Measurements from ENCODE around the gene SOD2. TPM values are rescaled to one million over a fixed set of nuclear protein-coding genes. Genes with fewer than 3 reads are reported as not detected.

SOD2 gene
- total RNA-seq, 4 donors from 2014 or later, result 10,850 to 22,513 (median 13,452) TPM

DNA sequence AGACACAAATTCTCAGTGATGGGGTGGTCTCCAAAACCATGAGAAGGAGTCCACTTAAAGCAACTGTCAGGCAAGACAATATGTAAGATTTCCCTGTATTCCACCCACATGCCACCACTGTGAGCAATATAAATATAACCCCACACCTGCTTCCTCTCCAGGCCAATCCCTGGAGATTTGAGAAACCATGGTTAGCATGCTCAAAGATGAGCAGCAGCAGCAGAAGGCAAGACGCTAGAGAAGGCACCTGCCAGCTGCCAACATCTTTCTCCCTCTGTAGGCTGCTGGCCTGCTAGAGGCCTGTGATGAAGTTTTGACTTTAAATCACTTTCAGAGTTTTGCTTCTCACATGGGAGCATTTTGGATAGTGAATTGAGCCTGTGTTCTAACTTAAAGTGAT is 7.9 kb upstream of the SOD2 start:
- peak in 1 of 2 donors; percentile 62 for DNase-seq
- Histone ChIP-seq H3K4me3 (no peak overlapping the region), H3K4me1 (peaks cover 21 to 47% of the 10 kb centered on the region in 2 donors), H3K36me3 (no peaks in the 10 kb centered on the region), H3K9me3 (no peaks in the 10 kb centered on the region), H3K27ac (peak overlapping the region; percentile 80 to 98 (median 90)), H3K27me3 (no peaks in the 10 kb centered on the region)
- ATAC-seq, result peak; percentile 38 to 72
- intact Hi-C loops (cut with DNase I; ENCODE audit: low total_unique reads) (loop anchor here (1.0 to 2.0 kb wide), 2 partner anchors 16 to 48 kb away; no protein-coding TSS in a partner anchor), in situ Hi-C loops (cut with MboI; ENCODE audit: low sequenced_read_pairs in 4 of 4) (no loop called here)
- no peak for TF ChIP-seq POLR2A (IDR thresholded peaks at IDR 0.05)
- TF ChIP-seq, protein P1, sequence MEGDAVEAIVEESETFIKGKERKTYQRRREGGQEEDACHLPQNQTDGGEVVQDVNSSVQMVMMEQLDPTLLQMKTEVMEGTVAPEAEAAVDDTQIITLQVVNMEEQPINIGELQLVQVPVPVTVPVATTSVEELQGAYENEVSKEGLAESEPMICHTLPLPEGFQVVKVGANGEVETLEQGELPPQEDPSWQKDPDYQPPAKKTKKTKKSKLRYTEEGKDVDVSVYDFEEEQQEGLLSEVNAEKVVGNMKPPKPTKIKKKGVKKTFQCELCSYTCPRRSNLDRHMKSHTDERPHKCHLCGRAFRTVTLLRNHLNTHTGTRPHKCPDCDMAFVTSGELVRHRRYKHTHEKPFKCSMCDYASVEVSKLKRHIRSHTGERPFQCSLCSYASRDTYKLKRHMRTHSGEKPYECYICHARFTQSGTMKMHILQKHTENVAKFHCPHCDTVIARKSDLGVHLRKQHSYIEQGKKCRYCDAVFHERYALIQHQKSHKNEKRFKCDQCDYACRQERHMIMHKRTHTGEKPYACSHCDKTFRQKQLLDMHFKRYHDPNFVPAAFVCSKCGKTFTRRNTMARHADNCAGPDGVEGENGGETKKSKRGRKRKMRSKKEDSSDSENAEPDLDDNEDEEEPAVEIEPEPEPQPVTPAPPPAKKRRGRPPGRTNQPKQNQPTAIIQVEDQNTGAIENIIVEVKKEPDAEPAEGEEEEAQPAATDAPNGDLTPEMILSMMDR (IDR thresholded peaks at IDR 0.05 in 4 of 5, conservative IDR thresholded peaks at IDR 0.05 in 1 of 5), result no peak

DNA sequence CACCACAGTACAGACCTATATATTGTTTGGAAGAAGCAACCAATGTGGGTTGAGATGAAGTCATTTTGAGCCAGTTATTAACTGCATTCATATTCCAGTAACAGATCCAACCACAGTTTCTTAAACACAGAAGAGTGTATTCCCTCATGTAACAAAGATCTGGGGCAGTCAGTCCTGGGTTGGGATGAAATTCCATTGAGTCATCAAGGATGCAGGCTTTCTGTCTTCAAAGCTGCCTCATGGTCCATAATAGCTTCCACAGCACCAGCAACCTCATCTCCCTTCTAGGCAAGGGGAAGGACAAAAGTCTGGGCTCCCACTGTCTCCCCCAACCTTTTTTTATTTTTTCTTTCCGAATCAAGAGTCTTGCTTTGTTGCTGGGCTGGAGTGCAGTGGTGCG is 2.9 kb upstream of the SOD2 start:
- intact Hi-C loops (cut with DNase I; ENCODE audit: low total_unique reads) (loop anchor here (10.0 kb wide), 1 partner anchor 369 kb away; no protein-coding TSS in a partner anchor), in situ Hi-C loops (cut with MboI; ENCODE audit: low sequenced_read_pairs in 4 of 4) (loop anchor here in 2 of 4 donors (10.0 to 25.0 kb wide), 3 partner anchors 99 to 279 kb away; partner anchors contain the start of genes IGF2R (in 1 of the 2) and MRPL18 (in 1 of the 2))
- no peak overlapping the region for H3K4me3 ChIP-seq
- DNase-seq (no peak), ATAC-seq (no peak)
- TF ChIP-seq, protein P1 (IDR thresholded peaks at IDR 0.05 in 4 of 5, conservative IDR thresholded peaks at IDR 0.05 in 1 of 5), result no peak
- no peak for TF ChIP-seq POLR2A (IDR thresholded peaks at IDR 0.05)
- no peaks in the 10 kb centered on the region for H3K27me3 ChIP-seq
- peaks cover 24 to 29% of the 10 kb centered on the region in 2 donors for H3K4me1 ChIP-seq
- no peaks in the 10 kb centered on the region for H3K9me3 ChIP-seq
- peaks cover 0 to 15% of the 10 kb centered on the region in 2 donors for H3K36me3 ChIP-seq
- peak overlapping the region in 3 of 4 donors; percentile 94 to 99 (median 98) for H3K27ac ChIP-seq

DNA sequence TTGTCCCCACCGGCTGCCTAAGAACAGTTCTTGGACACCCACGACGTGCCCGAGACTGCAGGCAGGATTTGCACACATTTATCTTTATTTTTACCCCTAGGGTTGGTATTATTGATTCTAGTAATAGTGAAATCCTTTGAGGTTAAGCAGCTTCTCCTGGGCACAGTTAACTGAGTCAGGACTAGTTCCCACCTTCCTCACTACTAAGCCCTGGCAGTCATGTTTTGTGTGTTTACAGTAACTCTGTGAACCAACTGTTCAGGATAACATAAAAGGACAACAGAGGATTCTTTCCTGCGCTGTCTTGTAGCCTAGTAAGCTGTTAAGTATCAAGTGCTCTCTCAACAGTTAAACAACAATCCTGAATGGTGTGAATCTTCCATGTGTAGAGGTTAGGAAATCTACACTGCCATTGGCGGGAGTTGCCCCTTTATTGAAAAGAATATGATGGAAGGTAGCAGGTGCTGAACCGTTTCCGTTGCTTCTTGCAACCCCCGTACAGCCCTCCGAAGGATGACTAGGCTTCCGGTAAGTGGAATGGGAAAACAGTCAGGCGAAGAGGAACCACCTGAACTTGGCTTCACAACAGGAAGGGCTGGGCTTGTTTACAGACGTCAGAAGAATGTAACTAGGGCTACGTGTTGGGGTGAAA is 979 bp upstream of the SOD2 start:
- no peak for TF ChIP-seq POLR2A (IDR thresholded peaks at IDR 0.05)
- Histone ChIP-seq H3K4me1 (peaks cover 32 to 34% of the 10 kb centered on the region in 2 donors), H3K4me3 (peak overlapping the region; percentile 83 to 94 (median 90)), H3K27ac (peak overlapping the region; percentile 94 to 99 (median 96)), H3K36me3 (peaks cover 2 to 35% of the 10 kb centered on the region in 2 donors), H3K27me3 (no peaks in the 10 kb centered on the region), H3K9me3 (no peaks in the 10 kb centered on the region)
- intact Hi-C loops (cut with DNase I; ENCODE audit: low total_unique reads), result loop anchor here (1.0 to 10.0 kb wide), 6 partner anchors 22 to 371 kb away; partner anchors contain the start of genes ACAT2, TCP1 and WTAP
- DNase-seq, result peak; percentile 83 to 89
- ATAC-seq, result peak; percentile 69 to 74
- in situ Hi-C loops (cut with MboI; ENCODE audit: low sequenced_read_pairs in 4 of 4), result loop anchor here in 2 of 4 donors (10.0 to 25.0 kb wide), 3 partner anchors 101 to 281 kb away; partner anchors contain the start of genes IGF2R (in 1 of the 2) and MRPL18 (in 1 of the 2)

DNA sequence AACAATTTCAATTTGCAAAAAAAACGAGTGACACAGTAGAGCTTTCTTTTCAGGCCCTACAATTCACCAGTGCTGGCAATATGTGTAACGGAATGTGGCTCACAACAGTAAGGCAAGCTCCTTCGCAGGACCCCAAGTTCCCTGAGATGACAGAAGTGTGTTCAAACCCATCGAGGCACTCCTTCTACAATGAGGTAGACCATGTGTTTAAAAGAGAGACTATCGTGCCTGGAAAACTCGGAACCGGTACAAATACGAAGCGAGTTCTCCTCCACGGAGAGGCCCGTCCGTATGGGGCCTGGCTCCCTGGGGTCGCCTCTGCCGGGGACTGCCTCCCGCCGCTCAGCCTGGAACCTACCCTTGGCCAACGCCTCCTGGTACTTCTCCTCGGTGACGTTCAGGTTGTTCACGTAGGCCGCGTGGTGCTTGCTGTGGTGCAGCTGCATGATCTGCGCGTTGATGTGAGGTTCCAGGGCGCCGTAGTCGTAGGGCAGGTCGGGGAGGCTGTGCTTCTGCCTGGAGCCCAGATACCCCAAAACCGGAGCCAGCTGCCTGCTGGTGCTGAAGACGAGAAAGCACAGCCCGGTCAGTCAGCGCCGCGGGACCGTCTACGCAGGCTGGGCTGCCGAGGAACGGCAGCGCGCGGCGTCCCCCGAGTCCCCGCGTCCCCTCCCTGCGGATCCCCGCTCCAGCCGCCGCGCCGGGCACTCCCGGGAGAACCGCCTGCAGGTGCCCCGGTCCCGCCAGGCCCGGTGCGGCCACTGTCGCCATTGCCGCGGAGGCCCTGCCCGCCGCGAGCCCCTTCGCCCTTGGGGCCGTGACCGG is 526 bp downstream of the SOD2 start:
- Histone ChIP-seq H3K4me3 (peak overlapping the region; percentile 83 to 94 (median 90)), H3K9me3 (no peaks in the 10 kb centered on the region), H3K4me1 (peaks cover 41 to 43% of the 10 kb centered on the region in 2 donors), H3K27me3 (no peaks in the 10 kb centered on the region), H3K27ac (peak overlapping the region; percentile 94 to 99 (median 96)), H3K36me3 (peaks cover 2 to 50% of the 10 kb centered on the region in 2 donors)
- ATAC-seq, result no peak
- DNase-seq, result peak in 1 of 2 donors; percentile 33
- in situ Hi-C loops (cut with MboI; ENCODE audit: low sequenced_read_pairs in 4 of 4) (loop anchor here in 2 of 4 donors (10.0 to 25.0 kb wide), 3 partner anchors 102 to 282 kb away; partner anchors contain the start of genes IGF2R (in 1 of the 2) and MRPL18 (in 1 of the 2)), intact Hi-C loops (cut with DNase I; ENCODE audit: low total_unique reads) (loop anchor here (1.0 to 10.0 kb wide), 5 partner anchors 35 to 372 kb away; partner anchors contain the start of genes ACAT2, TCP1 and WTAP)
- TF ChIP-seq, protein P1 (IDR thresholded peaks at IDR 0.05 in 4 of 5, conservative IDR thresholded peaks at IDR 0.05 in 1 of 5), result peak in 1 of 5 experiments; percentile 0
- TF ChIP-seq POLR2A (IDR thresholded peaks at IDR 0.05), result no peak
